PC-9 (cell line): Measurements from ENCODE around the gene SH3GL2.

Source experiments
- CTCF ChIP-seq: fragments of 200-600 bp; sonication (generic); conservative IDR thresholded peaks from 2 replicates; pipeline ENCODE4 v1.6.1; 2017; ENCODE audit warnings: mixed run types, antibody characterized with exemption, mild to moderate bottlenecking, moderate library complexity
- EZH2 ChIP-seq: fragments of 200-600 bp; sonication (generic); IDR thresholded peaks from 2 replicates; pipeline ENCODE4 v1.8.0; 2017; ENCODE audit warnings: antibody characterized with exemption, low read depth

GRCh38 chr9:17531642-17532254 is 47.1 kb upstream of the SH3GL2 start:
- TF ChIP-seq CTCF, result peak; percentile 74
- no peak for TF ChIP-seq EZH2
